SK-N-SH (cell line): ENCODE results near the gene GHRL. TPM values are rescaled to one million over a fixed set of nuclear protein-coding genes. Genes with fewer than 3 reads are reported as not detected.

ENCODE experiments used
- CTCF ChIA-PET: fragments of 300-600, 350-600 bp; formaldehyde crosslinking; extraction: SDS; loops from one replicate; lab custom pipeline; 2021; lab: Yijun Ruan, JAX
- POLR2A ChIA-PET: fragments of 350-600 bp; sonication (Branson Sonifier 250); formaldehyde crosslinking; extraction: SDS; loops from one replicate; lab custom pipeline; 2020; ENCODE audit warnings: antibody characterized with exemption, inconsistent platforms; lab: Yijun Ruan, JAX
- DNase-seq: peaks from one replicate; pipeline ENCODE4 v3.0.0; 2012
- H2AFZ ChIP-seq: fragments of 200-600 bp; sonication (generic); 2 replicates; pipeline ENCODE4 v1.8.1; 2016; ENCODE audit warnings: antibody characterized with exemption, mild to moderate bottlenecking, low read depth
- H3F3A ChIP-seq: fragments of 200-600 bp; sonication (generic); replicated peaks from 2 replicates; pipeline ENCODE3; 2016; ENCODE audit warnings: antibody characterized with exemption, mild to moderate bottlenecking; ENCODE audit not compliant: insufficient read depth
- H3K27ac ChIP-seq, 2 experiments: fragments of 200-500 bp in 1 of 2; fragments of 200-600 bp in 1 of 2; sonication (Bioruptor generic) in 1 of 2; sonication (generic), shearing (Covaris generic) in 1 of 2; 2 replicates each; pipeline versions ENCODE4 v1.5.1 to v1.6.1; 2014 to 2016; ENCODE audit warnings: low read depth in 2 of 2, inconsistent platforms in 1 of 2, low read length in 1 of 2, mild to moderate bottlenecking in 1 of 2, mixed read lengths in 1 of 2
- H3K27me3 ChIP-seq: fragments of 200-600 bp; sonication (generic), shearing (Covaris generic); 2 replicates; pipeline ENCODE4 v1.6.1; 2016; ENCODE audit warnings: mixed run types; ENCODE audit not compliant: insufficient read depth
- H3K36me3 ChIP-seq, 2 experiments: fragments of 200-500 bp in 1 of 2; fragments of 200-600 bp in 1 of 2; sonication (Bioruptor generic) in 1 of 2; sonication (generic) in 1 of 2; replicated peaks in 1 of 2; 2 replicates each; pipeline versions ENCODE3 to v1.5.1; 2014 to 2016; ENCODE audit warnings: low read length in 1 of 2, mild to moderate bottlenecking in 1 of 2; ENCODE audit not compliant: insufficient read depth in 2 of 2, control insufficient read depth in 1 of 2
- H3K4me1 ChIP-seq, 2 experiments: fragments of 200-500 bp in 1 of 2; fragments of 200-600 bp in 1 of 2; sonication (Bioruptor generic) in 1 of 2; sonication (generic), shearing (Covaris generic) in 1 of 2; 2 replicates each; pipeline versions ENCODE4 v1.5.1 to v1.6.1; 2014 to 2016; ENCODE audit warnings: low read depth in 1 of 2, low read length in 1 of 2, mixed run types in 1 of 2; ENCODE audit not compliant: insufficient read depth in 2 of 2, control insufficient read depth in 1 of 2
- H3K4me2 ChIP-seq: fragments of 200-600 bp; sonication (generic), shearing (Covaris generic); 2 replicates; pipeline ENCODE4 v1.6.1; 2017; ENCODE audit warnings: mixed run types
- H3K4me3 ChIP-seq, 2 experiments: fragments of 200-500 bp in 1 of 2; fragments of 200-600 bp in 1 of 2; sonication (Bioruptor generic) in 1 of 2; sonication (generic), shearing (Covaris generic) in 1 of 2; 2 replicates each; pipeline versions ENCODE4 v1.5.1 to v1.8.1; 2014 to 2016; ENCODE audit warnings: low read depth in 2 of 2, inconsistent platforms in 1 of 2, low read length in 1 of 2, mild to moderate bottlenecking in 1 of 2, mixed read lengths in 1 of 2, moderate library complexity in 1 of 2
- H3K79me2 ChIP-seq: fragments of 200-600 bp; sonication (generic); 2 replicates; pipeline ENCODE4 v1.8.1; 2017; ENCODE audit warnings: mild to moderate bottlenecking; ENCODE audit not compliant: insufficient read depth
- H3K9ac ChIP-seq: fragments of 200-600 bp; sonication (generic); 2 replicates; pipeline ENCODE4 v1.6.1; 2017; ENCODE audit warnings: mixed run types
- H3K9me2 ChIP-seq: fragments of 200-600 bp; sonication (generic); 2 replicates; pipeline ENCODE4 v1.6.1; 2017; ENCODE audit warnings: mixed run types
- H3K9me3 ChIP-seq: fragments of 200-600 bp; sonication (generic); 2 replicates; pipeline ENCODE4 v1.6.1; 2017; ENCODE audit warnings: mixed run types, mild to moderate bottlenecking, moderate library complexity
- H4K20me1 ChIP-seq: fragments of 200-600 bp; sonication (generic); 2 replicates; pipeline ENCODE4 v1.6.1; 2017; ENCODE audit warnings: mild to moderate bottlenecking, mixed run types; ENCODE audit not compliant: insufficient read depth
- CHD2 ChIP-seq: fragments of 150-350 bp; IDR thresholded peaks from 2 replicates; pipeline ENCODE4 v1.6.1; 2018; ENCODE audit warnings: low read length; ENCODE audit not compliant: partially characterized antibody
- EZH2phosphoT487 ChIP-seq: fragments of 200-600 bp; sonication (generic); IDR thresholded peaks from 2 replicates; pipeline ENCODE4 v1.6.1; 2017; ENCODE audit warnings: low read depth, mixed run types, mild to moderate bottlenecking, antibody characterized with exemption, moderate library complexity, borderline replicate concordance
- FOXJ3 ChIP-seq: sonication (generic); formaldehyde crosslinking; IDR thresholded peaks from 2 replicates; pipeline ENCODE4 v1.5.1; 2020; ENCODE audit warnings: mild to moderate bottlenecking, missing genetic modification reagents
- FOXM1 ChIP-seq: IDR thresholded peaks from 2 replicates; pipeline ENCODE4 v1.4.0; 2012; ENCODE audit warnings: low read depth, mild to moderate bottlenecking
- JUND ChIP-seq: IDR thresholded peaks from 2 replicates; pipeline ENCODE4 v1.4.0; 2012
- MAX ChIP-seq: IDR thresholded peaks from 2 replicates; pipeline ENCODE4 v1.4.0; 2012; ENCODE audit warnings: low read depth
- NFIC ChIP-seq: IDR thresholded peaks from 2 replicates; pipeline ENCODE4 v1.4.0; 2012; ENCODE audit warnings: borderline replicate concordance
- PBX3 ChIP-seq: IDR thresholded peaks from 2 replicates; pipeline ENCODE4; 2012
- POLR2AphosphoS5 ChIP-seq: IDR thresholded peaks from 2 replicates; pipeline ENCODE4 v1.6.1; 2012; ENCODE audit warnings: low read depth, low read length
- RAD21 ChIP-seq: IDR thresholded peaks from 2 replicates; pipeline ENCODE4 v1.6.1; 2012; ENCODE audit warnings: mild to moderate bottlenecking, low read length
- RFX5 ChIP-seq: IDR thresholded peaks from 2 replicates; pipeline ENCODE4 v1.6.1; 2012; ENCODE audit warnings: mild to moderate bottlenecking, improper control_type of control experiment, low read length
- RXRA ChIP-seq: IDR thresholded peaks from 2 replicates; pipeline ENCODE4 v1.4.0; 2012; ENCODE audit warnings: low read depth, mild to moderate bottlenecking, borderline replicate concordance
- SIN3A ChIP-seq: IDR thresholded peaks from 2 replicates; pipeline ENCODE4 v1.6.1; 2012; ENCODE audit warnings: low read depth, mild to moderate bottlenecking, low read length, moderate library complexity, borderline replicate concordance
- SMC3 ChIP-seq: IDR thresholded peaks from 2 replicates; pipeline ENCODE4 v1.6.1; 2012; ENCODE audit warnings: low read depth, low read length, improper control_type of control experiment
- TEAD4 ChIP-seq: IDR thresholded peaks from 2 replicates; pipeline ENCODE4 v1.4.0; 2012; ENCODE audit warnings: mild to moderate bottlenecking, borderline replicate concordance; ENCODE audit not compliant: insufficient read depth
- USF1 ChIP-seq: IDR thresholded peaks from 2 replicates; pipeline ENCODE4 v1.4.0; 2012; ENCODE audit warnings: low read depth, borderline replicate concordance
- YY1 ChIP-seq: IDR thresholded peaks from 2 replicates; pipeline ENCODE4 v1.4.0; 2012; ENCODE audit warnings: low read depth, mild to moderate bottlenecking
- WGBS: methylation state at CpG from one replicate; pipeline ENCODE4 v1.1.6; 2017; ENCODE audit warnings: low lambda C conversion rate; 5-methylcytosine and 5-hydroxymethylcytosine counted together
- polyA plus RNA-seq, 3 experiments: library from polyadenylated mRNA; depleted of rRNA; stranded (reverse); fragments of >200 nt; gene quantifications; 2 replicates each; pipeline ENCODE4 v1.2.3, GENCODE V29; 2012
- TF ChIP-seq, protein P1 (sequence below): IDR thresholded peaks from 2 replicates; pipeline ENCODE4 v1.4.0; 2012; ENCODE audit warnings: low read depth, borderline replicate concordance
- TF ChIP-seq, protein P2 (sequence below): fragments of 200-600 bp; sonication (generic); IDR thresholded peaks from 2 replicates; pipeline ENCODE4 v1.6.1; 2017; ENCODE audit warnings: antibody characterized with exemption, mild to moderate bottlenecking, moderate library complexity

The GHRL gene
- polyA plus RNA-seq, 1 of the 3 experiments (the other 2 are of a cell fraction): not detected

DNA sequence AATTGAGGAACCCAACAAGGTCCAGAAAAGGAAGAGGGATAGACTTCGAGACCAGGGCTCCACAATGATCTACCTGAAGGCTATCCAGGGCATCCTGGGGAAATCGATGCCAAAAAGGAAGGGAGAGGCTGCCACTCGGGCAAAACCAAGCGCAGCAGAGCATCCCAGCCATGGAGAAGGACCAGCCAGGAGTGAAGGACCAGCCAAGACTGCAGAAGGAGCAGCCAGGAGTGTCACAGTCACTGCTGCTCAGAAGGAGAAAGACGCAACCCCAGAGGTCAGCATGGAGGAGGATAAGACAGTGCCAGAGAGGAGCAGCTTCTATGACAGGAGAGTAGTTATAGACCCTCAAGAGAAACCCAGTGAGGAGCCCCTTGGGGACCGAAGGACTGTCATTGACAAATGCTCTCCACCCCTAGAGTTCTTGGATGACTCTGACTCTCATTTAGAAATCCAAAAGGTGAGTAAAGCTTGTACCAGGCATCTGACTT, 32.5 kb downstream of the GHRL start (continued):
- TF ChIP-seq PBX3 (no peak), TEAD4 (no peak), POLR2AphosphoS5 (no peak)
- TF ChIP-seq, protein P1, sequence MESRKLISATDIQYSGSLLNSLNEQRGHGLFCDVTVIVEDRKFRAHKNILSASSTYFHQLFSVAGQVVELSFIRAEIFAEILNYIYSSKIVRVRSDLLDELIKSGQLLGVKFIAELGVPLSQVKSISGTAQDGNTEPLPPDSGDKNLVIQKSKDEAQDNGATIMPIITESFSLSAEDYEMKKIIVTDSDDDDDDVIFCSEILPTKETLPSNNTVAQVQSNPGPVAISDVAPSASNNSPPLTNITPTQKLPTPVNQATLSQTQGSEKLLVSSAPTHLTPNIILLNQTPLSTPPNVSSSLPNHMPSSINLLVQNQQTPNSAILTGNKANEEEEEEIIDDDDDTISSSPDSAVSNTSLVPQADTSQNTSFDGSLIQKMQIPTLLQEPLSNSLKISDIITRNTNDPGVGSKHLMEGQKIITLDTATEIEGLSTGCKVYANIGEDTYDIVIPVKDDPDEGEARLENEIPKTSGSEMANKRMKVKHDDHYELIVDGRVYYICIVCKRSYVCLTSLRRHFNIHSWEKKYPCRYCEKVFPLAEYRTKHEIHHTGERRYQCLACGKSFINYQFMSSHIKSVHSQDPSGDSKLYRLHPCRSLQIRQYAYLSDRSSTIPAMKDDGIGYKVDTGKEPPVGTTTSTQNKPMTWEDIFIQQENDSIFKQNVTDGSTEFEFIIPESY: no peak

DNA sequence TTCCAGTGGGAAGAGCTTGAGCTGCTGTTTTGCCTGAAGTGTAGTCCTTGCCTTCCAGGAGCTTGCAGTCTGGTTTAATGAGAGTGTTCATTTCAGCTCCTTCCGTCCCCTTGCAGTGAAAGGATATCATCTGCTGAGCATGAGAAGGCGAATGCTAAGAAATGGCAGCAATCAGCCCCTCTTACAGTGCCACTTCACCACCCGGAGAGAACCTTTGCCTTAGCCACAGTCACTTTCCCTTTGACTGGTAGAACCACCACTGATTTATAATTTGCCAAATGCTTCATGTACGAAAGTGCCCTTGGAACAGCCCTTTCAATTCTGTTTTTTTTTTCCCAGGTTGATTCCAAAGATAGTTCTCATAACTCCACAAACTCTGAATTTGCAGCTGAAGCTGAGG, 32.9 kb downstream of the GHRL start:
- ChIA-PET CTCF (interaction anchor here (1.2 kb wide), 1 partner anchor 27 kb away, joined by 3 read pairs; no protein-coding TSS in a partner anchor), POLR2A (no interaction called here)
- Histone ChIP-seq H3K9ac (no peak overlapping the region), H3F3A (no peaks in the 10 kb centered on the region), H2AFZ (no peak overlapping the region), H3K79me2 (peaks cover 83% of the 10 kb centered on the region), H3K4me2 (no peak overlapping the region), H3K4me3 (no peak overlapping the region), H3K4me1 (peaks cover 0 to 2% of the 10 kb centered on the region in 2 experiments; a peak in 1 of 4 replicates), H3K36me3 (peaks cover 26 to 35% of the 10 kb centered on the region in 2 experiments), H3K27ac (no peak overlapping the region), H4K20me1 (0 out of 2 replicates have a peak, but pooled peaks cover 6% of the 10 kb centered on the region), H3K27me3 (no peaks in the 10 kb centered on the region), H3K9me3 (no peaks in the 10 kb centered on the region), H3K9me2 (no peaks in the 10 kb centered on the region)
- DNase-seq: no peak
- 98% methylated on average over 4 of the region's 4 CpGs for WGBS
- no peak for TF ChIP-seq FOXJ3 (CRISPR knock-in tag)
- no peak for TF ChIP-seq MAX
- no peak for TF ChIP-seq RAD21
- no peak for TF ChIP-seq USF1
- no peak for TF ChIP-seq RFX5
- no peak for TF ChIP-seq SIN3A
- TF ChIP-seq CHD2: no peak
- no peak for TF ChIP-seq RXRA
- TF ChIP-seq YY1: no peak
- no peak for TF ChIP-seq NFIC
- TF ChIP-seq SMC3: no peak
- TF ChIP-seq EZH2phosphoT487: no peak
- TF ChIP-seq TEAD4: no peak
- TF ChIP-seq, protein P1: no peak
- TF ChIP-seq, protein P2, sequence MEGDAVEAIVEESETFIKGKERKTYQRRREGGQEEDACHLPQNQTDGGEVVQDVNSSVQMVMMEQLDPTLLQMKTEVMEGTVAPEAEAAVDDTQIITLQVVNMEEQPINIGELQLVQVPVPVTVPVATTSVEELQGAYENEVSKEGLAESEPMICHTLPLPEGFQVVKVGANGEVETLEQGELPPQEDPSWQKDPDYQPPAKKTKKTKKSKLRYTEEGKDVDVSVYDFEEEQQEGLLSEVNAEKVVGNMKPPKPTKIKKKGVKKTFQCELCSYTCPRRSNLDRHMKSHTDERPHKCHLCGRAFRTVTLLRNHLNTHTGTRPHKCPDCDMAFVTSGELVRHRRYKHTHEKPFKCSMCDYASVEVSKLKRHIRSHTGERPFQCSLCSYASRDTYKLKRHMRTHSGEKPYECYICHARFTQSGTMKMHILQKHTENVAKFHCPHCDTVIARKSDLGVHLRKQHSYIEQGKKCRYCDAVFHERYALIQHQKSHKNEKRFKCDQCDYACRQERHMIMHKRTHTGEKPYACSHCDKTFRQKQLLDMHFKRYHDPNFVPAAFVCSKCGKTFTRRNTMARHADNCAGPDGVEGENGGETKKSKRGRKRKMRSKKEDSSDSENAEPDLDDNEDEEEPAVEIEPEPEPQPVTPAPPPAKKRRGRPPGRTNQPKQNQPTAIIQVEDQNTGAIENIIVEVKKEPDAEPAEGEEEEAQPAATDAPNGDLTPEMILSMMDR: no peak
- no peak for TF ChIP-seq FOXM1
- no peak for TF ChIP-seq JUND
